GM12878 (cell line): ENCODE measurements around the gene SLC35D2. TPM values are rescaled to one million over a fixed set of nuclear protein-coding genes. Genes with fewer than 3 reads are reported as not detected.

Experiments used
- ATAC-seq: fragments of 200-7000 bp; cut with Tn5 transposase; 3 replicates; pipeline ENCODE4 v1.9.1; 2020; ENCODE audit warnings: mild to moderate bottlenecking, moderate library complexity
- BruUV-seq: library from RNA; stranded (reverse); fragments of 400-500 nt; replicated peaks from 2 replicates; lab custom pipeline; 2021; lab: Mats Ljungman, UMichigan
- CTCF ChIA-PET: fragments of 300-600 bp; sonication (Branson Sonifier 250); formaldehyde crosslinking; extraction: SDS; loops from one replicate; lab custom pipeline; 2021; ENCODE audit warnings: inconsistent platforms; lab: Yijun Ruan, JAX
- POLR2A ChIA-PET: fragments of 350-600 bp; formaldehyde crosslinking; extraction: SDS; loops from one replicate; lab custom pipeline; 2021; ENCODE audit warnings: inconsistent platforms; lab: Charles Lee
- RAD21 ChIA-PET: fragments of 300-600 bp; sonication (Branson Sonifier 250); formaldehyde crosslinking; loops from one replicate; lab custom pipeline; 2023; ENCODE audit warnings: antibody characterized with exemption; ENCODE audit not compliant: unreplicated experiment; lab: Charles Lee
- SMC1A ChIA-PET: fragments of 300-600 bp; sonication (Branson Sonifier 250); formaldehyde crosslinking; loops from one replicate; lab custom pipeline; 2023; ENCODE audit not compliant: unreplicated experiment, uncharacterized antibody; lab: Charles Lee
- DNase-seq: peaks from one replicate; pipeline ENCODE4 v3.0.0-alpha.2; 2011; ENCODE audit warnings: low read depth, low spot score
- FAIRE-seq: peaks from 3 replicates; lab custom pipeline; 2011; peaks lifted over from hg19 to GRCh38; lab: Jason Lieb, UNC
- H2AFZ ChIP-seq: 2 replicates; pipeline ENCODE4 v1.6.0; 2011; ENCODE audit warnings: low read depth, low read length, control low read depth; ENCODE audit not compliant: control insufficient read depth
- H3K27ac ChIP-seq: 2 replicates; pipeline ENCODE4 v1.5.1; 2011; ENCODE audit warnings: control low read depth; ENCODE audit not compliant: control insufficient read depth, insufficient read depth
- H3K27me3 ChIP-seq, 2 experiments: replicated peaks in 1 of 2; 2 replicates each; pipeline versions ENCODE4 v1.6.0 to v1.6.1; 2011; ENCODE audit warnings: low read length in 1 of 2; ENCODE audit not compliant: control insufficient read depth in 2 of 2, insufficient read depth in 2 of 2
- H3K36me3 ChIP-seq, 2 experiments: 2 replicates each; pipeline ENCODE4 v1.5.1; 2011; ENCODE audit warnings: low read length in 1 of 2; ENCODE audit not compliant: control insufficient read depth in 2 of 2, insufficient read depth in 2 of 2
- H3K4me1 ChIP-seq: 2 replicates; pipeline ENCODE4 v1.6.1; 2011; ENCODE audit warnings: mild to moderate bottlenecking, low read length, moderate library complexity, mixed read lengths; ENCODE audit not compliant: control insufficient read depth, insufficient read depth
- H3K4me2 ChIP-seq: 2 replicates; pipeline ENCODE4 v1.6.0; 2011; ENCODE audit warnings: control low read depth; ENCODE audit not compliant: control insufficient read depth, insufficient read depth
- H3K4me3 ChIP-seq: fragments of 200-600 bp; sonication (generic); 2 replicates; pipeline ENCODE4 v1.5.1; 2016
- H3K79me2 ChIP-seq: 2 replicates; pipeline ENCODE4 v1.6.0; 2011; ENCODE audit warnings: low read length; ENCODE audit not compliant: control insufficient read depth, insufficient read depth
- H3K9ac ChIP-seq: 2 replicates; pipeline ENCODE4 v1.8.0; 2011; ENCODE audit warnings: low read length, control low read depth, mixed read lengths; ENCODE audit not compliant: control insufficient read depth, insufficient read depth
- H3K9me3 ChIP-seq: replicated peaks from 3 replicates; pipeline ENCODE4 v1.5.1; 2011; ENCODE audit warnings: mild to moderate bottlenecking, low read length; ENCODE audit not compliant: control insufficient read depth, insufficient read depth
- H4K20me1 ChIP-seq: 2 replicates; pipeline ENCODE4 v1.6.0; 2011; ENCODE audit not compliant: control insufficient read depth, insufficient read depth
- BCLAF1 ChIP-seq: fragments of 450-650 bp; IDR thresholded peaks from 2 replicates; pipeline ENCODE4 v1.6.1; 2017; ENCODE audit warnings: antibody characterized with exemption, mild to moderate bottlenecking, moderate library complexity
- CUX1 ChIP-seq: IDR thresholded peaks from 2 replicates; pipeline ENCODE4 v1.6.1; 2012; ENCODE audit warnings: improper control_type of control experiment, low read depth, low read length; ENCODE audit not compliant: insufficient replicate concordance
- ESRRA ChIP-seq: IDR thresholded peaks from 2 replicates; pipeline ENCODE4 v1.6.1; 2012; ENCODE audit warnings: mild to moderate bottlenecking, low read length, improper control_type of control experiment
- JUND ChIP-seq: IDR thresholded peaks from 2 replicates; pipeline ENCODE4 v1.6.1; 2012; ENCODE audit warnings: low read depth, mild to moderate bottlenecking, low read length, improper control_type of control experiment, moderate library complexity
- NR2C2 ChIP-seq: IDR thresholded peaks from 2 replicates; pipeline ENCODE4 v1.6.1; 2011; ENCODE audit warnings: borderline replicate concordance, low read depth; ENCODE audit not compliant: control insufficient read depth, insufficient read length
- TBL1XR1 ChIP-seq: IDR thresholded peaks from 2 replicates; pipeline ENCODE4 v1.6.1; 2012; ENCODE audit warnings: low read depth, low read length, improper control_type of control experiment
- WGBS: methylation state at CpG from one replicate; pipeline ENCODE4 v1.1.6; 2016; ENCODE audit warnings: low lambda C conversion rate; ENCODE audit not compliant: insufficient replicate concordance, insufficient coverage; ENCODE audit errors: missing lambda C conversion rate; 5-methylcytosine and 5-hydroxymethylcytosine counted together
- in situ Hi-C: fragments of 300-500 bp; cut with MboI; formaldehyde crosslinking; loops from 9 replicates; pipeline ENCODE4 v1.14.3; 2018; ENCODE audit warnings: mixed read lengths
- intact Hi-C: fragments of 100-400 bp; cut with micrococcal nuclease; formaldehyde crosslinking; loops from one replicate; pipeline ENCODE4 v1.14.2; 2022; ENCODE audit not compliant: unreplicated experiment
- polyA plus RNA-seq, 11 experiments: library from polyadenylated mRNA; depleted of rRNA in 4 of 11; unstranded in 6 of 11; stranded (reverse) in 5 of 11; fragments of >200 nt; fragmentation: Nextera tagmentation in 4 of 11; fragmentation: Illumina TruSeq in 1 of 11; extraction: Ambion mirVana in 4 of 11; extraction: Trizol in 1 of 11; gene quantifications; 1 replicate in 1 of 11; 2 replicates in 10 of 11; pipeline versions ENCODE4 v1.2.1 to v1.2.3, GENCODE V29; 2011 to 2016; ENCODE audit warnings: inconsistent platforms in 2 of 11, missing spikeins in 2 of 11, low read depth in 1 of 11
- total RNA-seq, 4 experiments: library from RNA; depleted of rRNA in 3 of 4; stranded (reverse); fragments of >200 nt in 3 of 4; fragmentation: Illumina TruSeq in 1 of 4; extraction: Trizol in 1 of 4; gene quantifications; 2 replicates each; pipeline versions ENCODE4 v1.2.1 to v1.2.3, GENCODE V29; 2013 to 2021

The SLC35D2 gene
- total and polyA plus RNA-seq, 10 of the 15 experiments (the other 5 are each of a cell fraction or from before 2014, with no cell fraction given), result 0.64 to 6.3 (median 3.5) TPM

DNA sequence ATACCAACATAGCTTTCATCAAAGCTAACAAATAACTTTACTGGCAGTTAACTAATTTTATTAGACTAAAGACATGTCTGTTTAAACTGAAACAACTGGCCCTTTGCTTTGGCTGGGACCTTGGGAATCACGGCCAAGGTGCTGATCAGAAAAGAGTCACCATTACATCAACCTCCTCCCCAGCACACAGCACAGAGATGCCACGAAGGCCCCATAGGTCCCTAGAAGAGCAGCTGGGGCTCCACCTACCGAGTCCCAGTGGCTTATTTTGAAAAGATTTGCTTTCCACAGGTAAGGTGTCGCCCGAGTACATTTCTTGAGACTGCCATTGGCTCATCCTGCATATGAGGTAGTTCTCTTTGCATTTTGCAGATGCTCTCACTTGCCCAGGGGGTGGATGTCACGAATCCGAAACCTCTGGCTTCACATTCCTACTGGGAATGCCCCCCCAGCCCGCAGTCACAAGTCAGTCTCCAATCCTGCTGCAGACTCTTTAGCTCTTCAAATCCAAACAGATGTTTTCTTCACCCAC lies 62.7 kb downstream of the SLC35D2 start:
- SMC1A ChIA-PET, result interaction anchor here (0.8 kb wide), 2 partner anchors 331 to 346 kb away, joined by 3 to 5 read pairs; no protein-coding TSS in a partner anchor

More for the DNA sequence above, 62.7 kb downstream of the SLC35D2 start:
- Histone ChIP-seq H3K79me2 (no peaks in the 10 kb centered on the region), H3K27ac (no peak overlapping the region), H3K9me3 (no peaks in the 10 kb centered on the region), H3K4me3 (no peak overlapping the region), H3K27me3 (no peaks in the 10 kb centered on the region), H4K20me1 (no peaks in the 10 kb centered on the region), H3K4me1 (no peaks in the 10 kb centered on the region), H3K36me3 (no peaks in the 10 kb centered on the region), H3K9ac (no peak overlapping the region), H3K4me2 (no peak overlapping the region), H2AFZ (no peak overlapping the region)
- no TSS peak for BruUV-seq
- CTCF ChIA-PET, result interaction anchor here (0.6 to 0.8 kb wide), 3 partner anchors 89 to 665 kb away, joined by 3 read pairs; no protein-coding TSS in a partner anchor
- in situ Hi-C loops, result no loop called here
- no peak for TF ChIP-seq ESRRA
- TF ChIP-seq NR2C2, result no peak
- no peak for TF ChIP-seq TBL1XR1
- no peak for TF ChIP-seq CUX1
- TF ChIP-seq BCLAF1, result no peak
- TF ChIP-seq JUND, result no peak
- intact Hi-C loops, result no loop called here
- POLR2A ChIA-PET, result no interaction called here
- RAD21 ChIA-PET, result interaction anchor here (1.0 kb wide), 1 partner anchor 88 kb away, joined by 3 read pairs; no protein-coding TSS in a partner anchor
- DNase-seq (no peak), ATAC-seq (no peak), FAIRE-seq (no peak)
- WGBS, result 40% methylated on average over 8 of the region's 8 CpGs
